GM12873 (cell line): ENCODE measurements around the gene NAMPT.

Source experiments
- TF ChIP-seq, protein P1 (sequence below): IDR thresholded peaks from 2 replicates; pipeline ENCODE4 v1.5.1; 2012; ENCODE audit warnings: low read depth, mild to moderate bottlenecking, moderate library complexity, low read length, control low read depth; ENCODE audit not compliant: insufficient read depth; ENCODE audit errors: missing control alignments

Gene NAMPT

GRCh38 chr7:106262221-106262881 is 22.4 kb downstream of the NAMPT start:
- TF ChIP-seq, protein P1, sequence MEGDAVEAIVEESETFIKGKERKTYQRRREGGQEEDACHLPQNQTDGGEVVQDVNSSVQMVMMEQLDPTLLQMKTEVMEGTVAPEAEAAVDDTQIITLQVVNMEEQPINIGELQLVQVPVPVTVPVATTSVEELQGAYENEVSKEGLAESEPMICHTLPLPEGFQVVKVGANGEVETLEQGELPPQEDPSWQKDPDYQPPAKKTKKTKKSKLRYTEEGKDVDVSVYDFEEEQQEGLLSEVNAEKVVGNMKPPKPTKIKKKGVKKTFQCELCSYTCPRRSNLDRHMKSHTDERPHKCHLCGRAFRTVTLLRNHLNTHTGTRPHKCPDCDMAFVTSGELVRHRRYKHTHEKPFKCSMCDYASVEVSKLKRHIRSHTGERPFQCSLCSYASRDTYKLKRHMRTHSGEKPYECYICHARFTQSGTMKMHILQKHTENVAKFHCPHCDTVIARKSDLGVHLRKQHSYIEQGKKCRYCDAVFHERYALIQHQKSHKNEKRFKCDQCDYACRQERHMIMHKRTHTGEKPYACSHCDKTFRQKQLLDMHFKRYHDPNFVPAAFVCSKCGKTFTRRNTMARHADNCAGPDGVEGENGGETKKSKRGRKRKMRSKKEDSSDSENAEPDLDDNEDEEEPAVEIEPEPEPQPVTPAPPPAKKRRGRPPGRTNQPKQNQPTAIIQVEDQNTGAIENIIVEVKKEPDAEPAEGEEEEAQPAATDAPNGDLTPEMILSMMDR: no peak

- TF ChIP-seq, protein P1: no peak
Measured at GRCh38 chr7:106260136-106260561, 24.6 kb downstream of the NAMPT start.

GRCh38 chr7:106258789-106259188 is 26.0 kb downstream of the NAMPT start:
- TF ChIP-seq, protein P1: no peak

DNA sequence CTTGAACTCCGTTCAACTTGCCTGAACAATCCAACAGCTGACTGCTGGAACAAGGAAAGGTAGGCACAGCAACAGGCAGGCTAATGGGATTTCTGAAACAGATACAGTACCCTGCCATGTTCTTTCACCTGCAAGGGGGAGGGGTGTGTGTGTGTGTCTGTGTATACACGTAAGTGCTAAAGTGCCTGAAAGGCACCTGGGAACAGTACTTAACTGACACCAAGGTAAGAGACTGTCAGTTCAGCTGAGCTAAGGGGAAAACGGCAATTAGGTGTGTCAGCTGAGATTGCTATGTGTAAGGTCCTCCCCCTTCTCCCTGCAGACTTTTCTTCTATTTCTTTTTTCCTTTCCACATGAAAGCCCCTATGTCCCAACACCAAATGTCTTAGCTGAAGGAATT is 27.0 kb downstream of the NAMPT start:
- TF ChIP-seq, protein P1: no peak

DNA sequence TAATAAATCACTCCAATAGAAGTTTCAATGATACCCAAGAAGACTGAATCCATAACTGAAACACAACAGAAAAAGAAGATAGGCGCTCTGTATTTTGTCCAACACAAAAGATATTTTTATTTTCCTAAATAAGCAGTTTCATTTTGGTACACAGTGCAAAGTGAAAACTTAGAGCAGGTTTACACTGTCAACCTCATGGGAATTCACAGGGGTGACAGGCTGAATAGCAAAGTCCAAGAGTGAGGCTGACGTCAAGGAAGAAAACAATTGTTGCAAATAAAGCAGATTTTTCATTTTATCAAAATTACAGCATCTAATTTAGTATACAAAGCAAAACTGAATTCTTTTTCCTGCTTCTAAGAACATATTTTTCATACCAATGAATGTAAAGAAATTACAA is 28.6 kb downstream of the NAMPT start:
- TF ChIP-seq, protein P1: no peak

DNA sequence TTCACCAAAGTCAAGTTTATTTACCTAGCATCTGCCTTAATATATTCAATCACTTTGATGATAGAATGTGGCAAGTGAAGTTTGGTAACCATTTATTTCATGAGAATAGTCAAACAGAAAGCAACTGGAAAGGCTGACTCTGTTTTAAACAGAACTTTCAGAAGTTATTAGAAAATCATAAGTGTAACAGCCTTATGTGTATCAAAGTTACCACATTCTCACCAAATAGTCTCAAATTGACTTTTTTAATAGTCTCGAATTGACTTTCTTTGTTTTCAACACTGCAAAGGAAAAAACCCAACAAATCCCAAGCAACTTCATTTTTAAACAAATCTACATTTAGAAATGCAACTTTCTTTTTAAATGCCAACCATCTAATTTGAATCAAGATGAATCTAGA is 29.5 kb downstream of the NAMPT start:
- TF ChIP-seq, protein P1: no peak

- TF ChIP-seq, protein P1: no peak
Measured at GRCh38 chr7:106254525-106255116, 30.2 kb downstream of the NAMPT start.
